Activated naive CD8-positive, alpha-beta T cell treated with anti-CD3 and anti-CD28 coated beads, Interleukin-2, amount 50 U/mL, for 16 hours (primary cell): Measurements from ENCODE around the gene ACOX2.
"Not testable (repeated sequence)": the region's sequence is repeated elsewhere in the genome, so short reads cannot be mapped to it uniquely, and the experiment has no call there.

Experiments used
- DNase-seq: peaks from one replicate; pipeline ENCODE4 v3.0.0-alpha.2; 2020; ENCODE audit warnings: low read depth, low spot score

Gene ACOX2

DNA sequence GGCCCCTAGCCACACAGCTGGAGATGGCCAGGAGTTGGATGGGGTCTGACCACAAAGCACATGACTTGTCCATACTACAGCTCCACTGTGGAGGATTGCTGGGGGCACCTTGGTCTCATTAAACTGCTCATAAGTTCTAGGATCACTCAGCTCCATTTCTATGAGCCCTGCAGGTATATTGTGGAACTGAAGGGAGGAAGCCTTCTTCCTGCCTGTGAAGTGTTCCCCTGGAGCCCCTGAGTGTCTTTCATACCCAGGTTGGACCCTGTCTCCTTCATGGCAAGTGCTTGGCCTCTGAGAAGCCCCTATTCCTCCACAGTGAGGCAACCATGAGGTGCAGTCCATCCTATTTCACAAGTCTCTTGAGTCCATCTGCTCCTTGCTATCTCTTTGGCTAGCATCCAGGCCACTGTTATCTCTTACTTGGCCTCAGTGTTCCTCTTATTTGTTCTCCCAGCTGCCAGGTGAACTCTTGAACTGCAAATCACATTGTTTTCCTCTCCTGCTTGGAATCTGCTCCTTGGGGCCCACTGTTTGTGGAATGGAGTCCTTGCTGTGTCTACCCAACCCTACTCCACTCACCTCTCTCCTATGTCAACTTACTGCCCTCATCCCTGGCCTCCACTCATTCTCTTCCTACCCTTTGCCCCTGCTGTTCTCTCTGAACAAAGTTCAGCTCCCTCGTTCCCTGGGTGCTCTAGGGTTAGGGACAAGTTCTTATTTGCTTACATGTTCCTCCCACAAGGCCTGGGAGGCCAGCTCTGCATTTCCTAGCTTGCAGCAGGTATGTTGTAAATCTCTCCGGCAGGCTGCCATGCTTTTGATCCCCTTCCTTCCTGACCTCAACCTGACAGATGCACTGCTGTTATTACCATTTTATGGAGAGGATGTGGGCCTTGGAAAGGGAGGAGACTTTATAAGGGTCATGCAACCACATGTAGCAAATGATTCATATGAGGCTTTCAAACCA lies 1.2 kb downstream of the ACOX2 start:
- no peak for DNase-seq

DNA sequence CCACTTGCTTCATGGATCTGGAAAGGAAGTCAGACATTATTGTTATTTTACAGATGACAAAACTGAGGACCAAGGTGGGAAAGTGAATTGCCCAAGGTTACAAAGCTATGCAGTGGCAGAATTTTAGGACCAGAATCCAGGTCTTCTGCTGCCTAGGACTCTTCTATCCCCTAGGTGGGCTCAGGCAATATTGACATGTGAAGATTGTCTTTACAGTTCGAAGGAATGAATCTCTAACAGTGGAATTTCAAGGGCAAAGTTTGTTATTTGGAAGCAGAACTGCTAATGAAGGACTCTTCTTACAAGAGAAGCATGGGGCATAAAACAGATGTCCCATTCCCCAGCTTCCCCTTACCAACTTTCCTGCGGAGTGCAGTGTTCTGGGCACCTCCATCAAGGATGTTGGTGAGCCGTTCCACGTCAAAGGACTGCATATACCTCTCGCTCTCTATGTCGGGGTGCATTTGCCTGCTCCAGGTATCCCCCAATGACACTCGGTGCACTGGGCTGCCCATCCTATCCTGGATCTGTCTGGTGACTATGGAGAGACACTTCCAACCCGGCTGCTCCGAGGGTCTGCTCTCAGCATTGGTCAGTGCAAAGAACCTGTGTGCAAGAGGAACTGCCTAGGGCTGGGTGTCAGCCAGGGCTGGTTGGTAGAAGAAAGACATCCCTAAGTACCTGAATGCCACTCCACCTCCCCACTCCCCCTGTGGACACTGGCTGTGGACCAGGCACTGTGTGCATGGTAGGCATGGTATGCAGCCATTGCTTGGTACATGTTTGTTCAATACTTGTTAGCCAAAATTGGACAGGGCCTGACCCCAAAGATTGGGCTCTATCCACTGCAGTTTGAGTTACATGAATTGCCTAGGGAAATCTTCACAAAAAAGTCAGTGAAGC lies 2.1 kb downstream of the ACOX2 start:
- DNase-seq: no peak

DNA sequence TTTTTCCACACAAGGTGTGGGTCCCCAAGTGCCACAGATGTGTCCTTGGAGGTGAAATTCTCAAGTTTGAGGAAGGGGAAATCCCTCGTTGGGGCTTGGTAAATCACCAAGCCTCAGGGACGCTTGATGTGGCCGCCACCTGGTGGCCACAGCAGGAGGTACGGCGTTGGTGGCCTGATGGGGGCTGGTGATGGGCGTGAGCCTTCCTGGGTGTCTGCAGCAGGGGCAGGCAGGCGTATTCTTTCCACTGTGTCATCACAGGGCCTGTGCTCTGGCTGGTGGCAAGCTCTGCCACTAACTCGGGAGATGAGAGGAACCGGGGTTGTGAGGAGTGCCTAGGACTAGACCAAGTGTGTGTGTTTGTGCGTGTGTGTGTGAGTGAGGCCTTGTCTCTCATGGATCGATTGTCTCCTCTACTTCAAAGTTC lies 4.2 kb downstream of the ACOX2 start:
- peak; percentile 68 for DNase-seq

DNA sequence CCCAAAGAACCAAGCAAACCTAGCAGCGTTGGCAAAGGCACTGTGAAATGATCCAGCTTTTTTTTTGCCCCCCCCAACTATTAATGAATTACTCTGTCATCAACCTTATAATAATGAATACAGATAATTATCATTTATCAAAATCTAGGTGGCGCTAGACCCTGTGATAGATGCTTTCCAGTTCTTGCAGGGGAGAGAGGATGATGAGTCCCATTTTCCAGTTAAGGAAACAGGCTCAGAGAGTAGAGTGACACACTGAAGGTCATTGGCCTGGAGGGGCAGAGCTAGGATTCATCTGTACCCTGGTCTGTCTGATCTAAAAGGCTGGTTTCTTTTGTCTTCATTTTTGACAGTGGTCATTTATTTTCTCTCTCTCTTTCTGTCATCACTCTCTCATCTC lies 5.0 kb downstream of the ACOX2 start:
- no peak for DNase-seq

DNA sequence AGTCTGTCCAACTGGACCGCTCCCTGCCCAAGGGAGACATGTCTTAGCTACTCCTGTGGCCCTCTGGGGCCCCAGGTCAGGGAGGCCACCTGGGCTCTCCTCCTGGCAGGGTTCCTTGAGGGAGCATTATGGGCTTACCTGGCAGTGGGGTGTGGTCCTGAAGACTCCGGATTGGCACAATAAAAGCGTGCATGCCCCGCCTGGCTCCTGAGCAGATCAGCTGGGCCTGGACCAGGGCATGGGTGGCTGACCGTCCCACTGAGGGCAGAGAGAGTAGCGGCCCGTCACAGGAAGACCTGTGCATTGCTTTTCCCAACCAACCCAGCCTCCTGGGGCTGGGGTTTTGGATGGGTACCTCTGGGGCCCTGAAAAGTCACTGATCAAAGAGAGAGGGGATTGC lies 5.4 kb downstream of the ACOX2 start:
- DNase-seq: no peak

DNA sequence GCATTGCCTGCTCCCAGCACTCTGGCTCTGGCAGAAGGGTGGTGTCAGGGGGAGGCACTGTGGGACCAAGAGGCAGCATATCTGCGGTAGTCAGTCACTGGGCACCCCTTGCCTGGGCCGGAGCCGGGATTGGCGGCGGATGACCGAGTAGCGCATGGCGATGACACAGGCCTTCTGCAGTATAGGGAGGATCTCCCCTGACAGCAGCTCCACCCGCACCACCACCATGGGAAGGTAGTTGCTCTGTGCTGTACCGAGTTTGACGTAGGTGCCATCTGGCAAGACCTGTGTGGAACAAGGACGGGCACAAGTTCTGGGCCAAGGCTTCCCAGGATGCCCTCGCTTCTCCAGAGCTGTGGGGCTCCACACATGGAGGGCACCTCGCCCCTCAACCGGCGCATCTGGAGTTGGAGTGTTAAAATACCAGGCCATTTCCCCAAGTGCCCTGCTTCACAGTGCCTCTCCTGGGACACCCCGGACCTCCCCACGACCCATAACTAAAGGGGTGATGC lies 6.6 kb downstream of the ACOX2 start:
- no peak for DNase-seq

DNA sequence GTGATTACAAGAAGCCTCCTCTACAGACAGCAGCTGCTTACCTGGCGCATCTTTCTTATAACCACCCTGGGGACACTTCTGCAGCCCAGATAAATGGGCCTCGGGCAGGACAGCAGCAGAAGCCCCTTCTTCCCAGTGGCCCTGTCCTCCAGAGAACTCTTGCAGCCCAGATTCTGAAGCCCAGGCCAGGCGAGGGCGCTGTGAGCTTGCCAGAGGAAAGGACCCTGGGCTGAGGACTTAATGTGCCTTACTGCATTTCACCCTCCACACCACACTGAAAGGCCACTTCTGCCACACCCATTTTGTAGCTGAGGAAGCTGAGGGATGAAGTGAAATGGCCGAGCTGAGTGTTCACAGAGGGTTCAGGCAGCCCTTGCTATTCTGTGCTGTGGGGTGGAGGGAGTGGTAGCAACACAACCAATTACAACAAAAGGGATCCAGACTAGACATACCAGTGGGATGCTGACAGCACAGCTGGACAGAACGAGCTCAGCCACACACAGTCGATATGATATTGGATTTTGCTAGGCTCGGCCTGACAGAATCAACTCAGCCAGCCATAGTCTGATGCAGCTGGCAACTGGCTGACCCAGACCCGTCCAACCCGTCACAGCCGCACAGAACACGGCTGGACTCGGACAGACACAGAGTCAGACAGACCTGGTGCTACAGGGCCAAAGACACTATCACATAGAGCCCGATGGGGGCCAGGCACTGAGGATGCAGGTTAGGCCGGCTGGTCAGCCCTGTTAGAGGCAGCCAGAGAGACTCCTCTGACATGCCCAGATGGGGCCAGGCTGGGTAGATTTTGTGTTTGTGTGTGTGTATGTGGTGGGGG lies 7.3 kb downstream of the ACOX2 start:
- DNase-seq: no peak

DNA sequence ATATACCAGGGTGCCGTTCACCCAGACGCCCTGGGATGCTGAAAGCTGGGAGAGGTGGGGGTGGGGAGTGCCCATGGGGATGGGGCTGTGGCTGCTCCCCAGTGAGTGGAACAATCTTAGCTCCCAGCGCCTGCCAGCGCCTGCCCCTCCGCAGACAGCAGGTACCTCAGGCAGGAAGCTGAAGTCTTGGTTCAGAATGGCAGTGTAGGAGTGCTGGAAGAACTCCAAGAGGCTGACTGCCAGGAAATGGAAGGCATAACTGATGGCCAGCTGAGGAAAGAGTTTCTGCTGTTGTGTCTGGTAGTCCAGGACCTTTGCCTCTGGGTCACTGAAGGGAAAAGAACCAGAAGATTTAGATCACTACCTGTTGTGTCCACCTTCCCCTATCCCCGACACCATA lies 8.4 kb downstream of the ACOX2 start:
- no peak for DNase-seq

DNA sequence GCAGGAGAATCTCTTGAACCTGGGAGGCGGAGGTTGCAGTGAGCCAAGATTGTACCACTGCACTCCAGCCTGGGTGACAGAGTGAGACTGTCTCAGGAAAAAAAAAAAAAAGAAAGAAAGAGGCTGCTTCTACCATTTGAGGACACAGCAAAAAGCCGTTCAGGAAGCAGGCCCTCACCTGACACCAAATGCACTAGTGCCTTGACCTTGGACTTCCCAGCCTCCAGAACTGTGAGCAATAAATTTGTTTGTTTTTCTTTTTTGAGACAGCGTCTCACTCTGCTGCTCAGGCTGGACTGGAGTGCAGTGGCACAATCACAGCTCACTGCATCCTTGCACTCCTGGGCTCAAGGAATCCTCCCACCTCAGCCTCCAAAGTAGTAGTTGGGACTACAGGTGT lies 9.6 kb downstream of the ACOX2 start:
- DNase-seq: not testable (repeated sequence)

DNA sequence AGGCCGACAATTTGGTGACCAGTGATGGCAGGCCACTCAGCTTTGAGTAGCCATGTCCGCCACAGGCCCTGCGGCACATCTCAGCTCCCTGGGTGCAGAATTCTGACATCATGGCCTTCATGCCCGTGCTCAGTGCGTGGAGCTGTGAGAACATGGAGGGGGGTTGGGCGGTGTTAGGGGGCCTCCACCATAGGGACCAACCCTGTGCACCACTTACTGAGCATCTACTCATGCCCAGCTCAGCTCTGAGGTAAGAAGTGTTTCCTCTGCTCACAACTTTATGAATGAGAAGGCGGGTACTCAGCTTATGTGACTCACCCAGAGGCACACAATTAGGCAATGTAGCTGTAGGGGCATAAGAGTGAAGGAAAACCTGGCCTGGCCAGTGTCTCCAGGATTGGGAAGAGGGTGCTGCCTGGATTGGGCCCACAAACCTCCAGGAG lies 10.5 kb downstream of the ACOX2 start:
- DNase-seq: no peak

DNA sequence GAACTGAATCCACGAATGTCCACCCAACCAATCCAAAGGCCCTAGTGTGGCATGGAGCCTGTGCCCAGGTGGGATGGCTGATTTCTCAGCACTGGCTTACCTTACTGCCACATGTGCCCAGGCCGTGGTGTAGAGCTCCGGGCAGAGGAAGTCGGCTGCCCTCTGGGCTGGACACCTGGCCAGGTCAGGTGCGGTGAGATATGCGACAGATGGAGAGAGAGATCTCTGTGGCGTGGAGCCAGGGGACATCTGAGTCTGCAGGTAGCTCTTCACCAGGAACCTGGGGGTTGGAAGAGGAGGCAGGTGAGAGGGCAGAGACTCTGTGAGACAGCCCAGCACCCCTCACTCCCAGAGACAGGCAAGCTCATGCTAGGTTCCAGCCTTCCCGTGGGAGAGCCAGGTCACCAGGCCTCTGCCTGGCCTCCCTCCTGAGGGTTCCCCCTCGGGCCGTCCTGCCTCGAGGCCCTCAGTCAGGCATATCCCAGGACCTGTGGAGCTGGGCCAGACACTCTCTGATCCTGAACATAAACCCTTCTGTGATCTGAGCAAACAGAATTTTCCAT lies 12.6 kb downstream of the ACOX2 start:
- no peak for DNase-seq

DNA sequence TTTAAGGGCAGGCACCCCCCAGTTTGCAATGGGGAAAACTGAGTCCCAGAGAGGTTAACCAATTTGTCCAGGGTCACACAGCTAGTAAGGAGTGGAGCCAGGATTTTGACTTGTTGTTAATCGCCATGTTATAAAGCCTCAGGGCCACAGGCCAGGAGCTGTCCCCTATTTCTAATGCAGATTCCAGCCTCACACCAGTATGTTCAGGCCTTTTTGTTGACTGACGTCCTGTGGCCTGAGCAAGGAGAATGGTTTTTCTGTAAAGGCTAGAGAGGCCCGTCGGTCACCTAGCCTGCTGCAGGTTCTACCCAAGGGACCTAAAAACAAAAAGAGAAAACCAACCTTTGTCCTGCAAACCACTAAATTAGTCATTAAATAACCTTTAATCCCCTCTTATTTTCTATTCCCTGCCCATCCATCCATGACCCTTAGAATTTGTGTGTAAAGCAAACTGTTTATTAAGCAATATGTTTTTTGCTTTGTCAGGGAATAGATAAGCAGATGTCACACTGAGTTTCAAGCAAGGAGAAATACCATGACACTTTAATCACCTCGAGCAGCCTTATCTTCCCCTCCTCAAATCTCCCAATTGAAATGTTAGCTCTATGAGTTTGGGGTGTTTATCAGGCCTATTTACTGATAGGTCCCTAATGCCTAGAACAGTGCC lies 14.1 kb downstream of the ACOX2 start:
- DNase-seq: no peak

DNA sequence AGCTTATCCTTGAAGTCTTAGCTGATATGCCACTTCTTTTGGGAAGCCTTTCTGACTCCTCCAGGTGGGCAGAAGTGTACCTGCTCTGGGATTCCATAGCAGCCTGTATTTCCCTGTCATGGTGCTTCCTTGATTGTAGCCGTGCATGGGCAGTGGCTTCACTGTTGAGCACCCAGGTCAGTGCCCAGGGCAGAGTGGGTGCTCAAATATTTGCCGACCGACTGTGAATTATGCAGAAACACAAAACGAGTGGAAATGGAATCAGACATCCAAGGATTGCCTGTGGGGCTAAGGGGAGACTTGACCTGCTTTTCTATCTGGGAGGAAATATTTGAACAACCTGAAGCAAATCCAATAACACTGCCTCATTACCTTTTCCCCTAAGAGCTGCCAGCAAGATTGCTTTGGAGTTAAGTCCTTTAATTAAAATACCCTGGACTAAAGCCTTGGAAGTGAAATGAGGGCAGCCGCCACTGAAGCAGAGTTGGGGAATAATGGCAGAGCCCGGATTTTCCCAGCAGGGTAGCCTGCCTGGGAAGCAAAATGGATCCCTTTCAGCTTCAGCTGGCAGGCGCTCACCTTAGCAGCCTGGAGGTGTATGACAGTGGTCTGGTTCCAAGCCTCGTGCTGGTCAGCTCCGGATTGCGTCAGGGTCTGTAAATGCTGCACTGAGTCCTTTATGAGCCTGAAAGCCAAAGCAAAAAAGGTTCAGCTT lies 14.9 kb downstream of the ACOX2 start:
- DNase-seq: no peak

DNA sequence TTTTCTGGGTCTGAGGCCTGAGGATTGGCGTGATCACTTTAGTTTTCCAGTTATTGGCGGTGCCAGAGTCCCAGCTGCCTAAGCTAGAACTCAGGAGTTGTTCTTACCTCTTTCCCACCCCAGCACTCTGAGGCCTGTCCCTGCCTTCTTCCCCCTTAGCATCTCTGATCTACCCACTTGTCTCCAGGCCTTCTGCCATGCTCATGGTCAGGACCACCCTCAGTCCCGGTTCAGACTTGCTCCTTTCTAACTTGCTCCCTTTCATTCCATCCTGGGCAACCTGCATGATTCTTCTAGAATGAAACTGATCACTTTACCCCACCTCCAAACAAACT lies 15.7 kb downstream of the ACOX2 start:
- DNase-seq: no peak

DNA sequence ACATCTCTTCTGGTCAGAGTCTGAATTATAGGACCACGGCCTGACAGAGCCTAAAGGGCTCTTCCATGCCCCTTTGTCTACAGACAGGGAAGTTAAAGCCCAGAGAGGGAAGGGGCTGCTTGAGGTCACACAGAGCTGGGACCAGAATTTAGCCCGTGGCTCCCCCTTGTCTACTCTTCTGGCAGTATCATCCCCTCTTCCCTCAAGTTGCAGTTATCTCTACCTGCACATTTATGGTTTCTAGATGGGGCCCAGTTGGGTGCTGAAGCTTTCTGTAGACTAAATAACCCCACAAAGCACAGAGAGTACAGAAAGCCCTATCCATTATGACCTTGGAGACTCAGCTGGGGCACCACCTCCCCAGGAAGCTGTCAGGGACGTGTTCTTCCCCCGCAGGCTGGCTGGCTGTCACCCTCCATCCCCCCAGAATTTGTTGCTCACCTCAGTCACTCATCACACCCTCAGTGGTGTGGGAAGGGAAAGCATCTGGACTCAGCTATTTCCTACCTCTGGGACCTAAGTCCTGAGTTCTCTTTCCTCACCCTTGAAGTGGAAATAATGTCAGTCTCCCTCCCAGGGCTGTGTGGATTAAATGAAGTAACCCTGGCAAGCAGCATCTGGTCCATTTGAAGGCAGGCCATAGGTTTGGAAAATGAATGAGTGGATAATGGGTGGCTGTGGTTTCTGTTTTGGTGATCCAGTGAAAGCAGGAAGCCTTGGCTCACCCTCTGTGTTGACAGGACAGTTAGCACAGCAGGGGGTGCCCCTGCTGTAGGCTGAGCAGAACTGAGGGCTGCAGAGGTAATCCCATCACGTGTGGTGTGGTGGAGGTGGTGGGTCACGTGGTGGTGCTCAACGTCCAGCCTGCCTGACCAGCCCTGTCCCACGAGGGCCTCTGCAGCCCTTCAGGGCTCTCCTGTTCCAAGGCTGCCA lies 16.3 kb downstream of the ACOX2 start:
- no peak for DNase-seq

DNA sequence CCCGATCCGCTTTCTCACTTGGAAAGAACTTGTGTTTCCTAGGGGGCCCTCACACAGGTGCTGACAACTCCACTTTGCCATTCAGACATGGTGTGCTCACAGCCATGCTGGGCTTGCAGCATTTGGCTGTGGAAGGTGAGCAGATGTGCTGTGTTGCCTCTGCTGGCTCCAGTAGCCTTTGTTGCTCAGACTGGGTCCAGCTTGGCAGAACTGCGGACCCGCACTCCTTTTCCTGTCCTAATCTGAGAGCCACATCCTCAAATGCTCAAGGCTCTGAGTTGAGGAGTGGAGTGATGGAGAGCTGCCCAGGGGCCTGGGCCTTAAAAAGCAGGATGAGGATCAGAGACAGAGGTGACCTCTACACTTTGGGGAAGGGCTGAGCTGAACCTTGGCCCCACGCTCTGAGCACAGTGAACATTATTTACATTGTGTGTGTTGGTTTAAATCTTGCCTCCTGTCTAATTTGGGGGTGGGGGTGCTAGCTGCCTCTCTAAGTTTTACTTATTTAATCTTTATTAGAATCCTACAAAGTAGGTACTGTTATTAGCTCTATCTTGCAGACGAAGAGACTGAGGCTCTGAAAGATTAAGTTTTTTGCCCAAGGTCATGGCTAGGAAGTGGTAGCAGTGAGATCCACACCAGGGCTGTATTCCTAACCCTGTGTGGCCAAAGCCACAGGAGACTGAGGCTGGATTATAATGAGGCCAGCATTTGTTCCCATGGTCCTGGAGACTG lies 17.2 kb downstream of the ACOX2 start:
- DNase-seq: no peak

DNA sequence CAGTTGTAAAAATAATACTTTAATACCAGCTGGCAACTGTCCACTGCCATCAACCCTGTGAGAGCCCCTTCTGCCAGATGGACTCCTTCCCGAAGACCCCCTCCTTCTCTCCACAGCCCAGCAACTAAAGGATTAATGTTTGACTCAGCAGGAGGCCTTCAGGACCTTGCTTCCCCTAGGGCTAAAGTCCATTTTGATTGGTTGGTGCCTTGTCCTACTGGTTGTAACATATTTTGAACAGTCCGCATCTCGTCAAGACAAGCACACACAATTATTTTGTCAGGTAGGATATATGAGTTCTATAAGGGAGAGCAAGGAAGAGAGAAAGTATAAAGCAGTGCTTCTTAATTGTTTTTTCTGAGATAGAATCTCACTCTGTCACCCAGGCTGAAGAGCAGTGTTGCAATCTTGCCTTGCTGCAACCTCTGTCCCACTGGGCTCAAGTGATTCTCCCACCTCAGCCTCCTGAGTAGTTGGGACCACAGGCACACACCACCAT lies 18.6 kb downstream of the ACOX2 start:
- DNase-seq: no peak

DNA sequence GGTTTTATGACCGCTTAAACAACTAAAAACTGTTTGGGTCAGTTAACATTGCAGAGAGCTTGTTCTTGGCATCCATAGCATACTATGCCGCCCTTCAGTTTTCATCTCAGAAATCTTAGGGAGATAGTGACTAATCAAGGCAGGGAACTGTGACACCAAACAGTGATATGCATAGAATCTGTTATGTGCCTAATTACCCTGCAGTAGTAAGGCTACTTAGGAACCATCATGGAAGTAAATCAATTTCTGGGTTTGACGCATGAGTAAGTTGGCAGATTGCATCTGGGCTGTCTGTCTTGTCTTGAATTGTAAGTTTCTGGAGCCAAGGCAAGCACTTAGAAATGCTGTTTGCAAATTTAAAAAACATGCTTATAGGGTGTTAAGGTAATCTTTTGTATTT lies 22.6 kb downstream of the ACOX2 start:
- DNase-seq: no peak
